Hepatocyte (in vitro differentiated cells): ENCODE results near the gene TAS2R9.

Source experiments
- EZH2 ChIP-seq: fragments of 200-600 bp; sonication (generic); IDR thresholded peaks from 2 replicates; pipeline ENCODE4 v1.6.1; 2016; ENCODE audit warnings: antibody characterized with exemption, mild to moderate bottlenecking, borderline replicate concordance
- TF ChIP-seq, protein P1 (sequence below): fragments of 200-600 bp; sonication (generic); IDR thresholded peaks from 2 replicates; pipeline ENCODE4 v1.5.1; 2016; ENCODE audit warnings: antibody characterized with exemption, mild to moderate bottlenecking; ENCODE audit not compliant: poor library complexity

DNA sequence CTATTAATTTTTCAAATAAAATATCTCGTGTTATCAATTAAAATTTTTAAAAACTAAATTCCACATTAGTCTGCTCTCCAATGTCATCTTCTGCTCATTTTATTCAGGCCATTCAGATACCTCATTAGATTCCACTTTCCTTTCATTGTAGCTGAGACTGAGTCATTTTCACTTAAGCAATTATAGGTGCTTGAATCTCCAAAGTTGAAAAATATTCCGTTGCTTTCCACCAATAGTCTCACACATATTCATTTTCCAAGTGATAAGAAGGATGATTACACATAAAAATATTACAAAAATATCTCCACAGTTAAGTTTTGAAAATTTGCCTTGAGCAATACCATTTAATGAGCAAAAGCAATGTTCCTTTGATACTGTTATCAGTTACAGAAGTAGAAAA is 50.3 kb downstream of the TAS2R9 start:
- TF ChIP-seq, protein P1, sequence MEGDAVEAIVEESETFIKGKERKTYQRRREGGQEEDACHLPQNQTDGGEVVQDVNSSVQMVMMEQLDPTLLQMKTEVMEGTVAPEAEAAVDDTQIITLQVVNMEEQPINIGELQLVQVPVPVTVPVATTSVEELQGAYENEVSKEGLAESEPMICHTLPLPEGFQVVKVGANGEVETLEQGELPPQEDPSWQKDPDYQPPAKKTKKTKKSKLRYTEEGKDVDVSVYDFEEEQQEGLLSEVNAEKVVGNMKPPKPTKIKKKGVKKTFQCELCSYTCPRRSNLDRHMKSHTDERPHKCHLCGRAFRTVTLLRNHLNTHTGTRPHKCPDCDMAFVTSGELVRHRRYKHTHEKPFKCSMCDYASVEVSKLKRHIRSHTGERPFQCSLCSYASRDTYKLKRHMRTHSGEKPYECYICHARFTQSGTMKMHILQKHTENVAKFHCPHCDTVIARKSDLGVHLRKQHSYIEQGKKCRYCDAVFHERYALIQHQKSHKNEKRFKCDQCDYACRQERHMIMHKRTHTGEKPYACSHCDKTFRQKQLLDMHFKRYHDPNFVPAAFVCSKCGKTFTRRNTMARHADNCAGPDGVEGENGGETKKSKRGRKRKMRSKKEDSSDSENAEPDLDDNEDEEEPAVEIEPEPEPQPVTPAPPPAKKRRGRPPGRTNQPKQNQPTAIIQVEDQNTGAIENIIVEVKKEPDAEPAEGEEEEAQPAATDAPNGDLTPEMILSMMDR: no peak
- TF ChIP-seq EZH2: no peak
